Upper lobe of right lung (tissue), 1 donor: ENCODE data around the gene FADS2. TPM values are rescaled to one million over a fixed set of nuclear protein-coding genes. Genes with fewer than 3 reads are reported as not detected.

Source experiments
- ATAC-seq: fragments of 200-7000 bp; cut with Tn5 transposase; one replicate; pipeline ENCODE4 v1.9.1; 2020; ENCODE audit warnings: mild to moderate bottlenecking, moderate library complexity
- DNase-seq: peaks from one replicate; pipeline ENCODE4 v3.0.0-alpha.2; 2020
- H3K27ac ChIP-seq: fragments of 200-600 bp; one replicate; pipeline ENCODE4 v1.8.0; 2022
- H3K27me3 ChIP-seq: fragments of 200-600 bp; one replicate; pipeline ENCODE4 v1.8.0; 2022; ENCODE audit warnings: mild to moderate bottlenecking
- H3K36me3 ChIP-seq: fragments of 200-600 bp; one replicate; pipeline ENCODE4 v1.8.0; 2022
- H3K4me1 ChIP-seq: fragments of 200-600 bp; one replicate; pipeline ENCODE4 v1.8.0; 2022
- H3K4me3 ChIP-seq: fragments of 200-600 bp; one replicate; pipeline ENCODE4 v1.8.0; 2022; ENCODE audit warnings: mild to moderate bottlenecking
- H3K9me3 ChIP-seq: fragments of 200-600 bp; one replicate; pipeline ENCODE4 v1.8.0; 2022
- intact Hi-C: fragments of 100-400 bp; cut with DNase I; formaldehyde crosslinking; loops from one replicate; pipeline ENCODE4 v1.11.0; 2022
- total RNA-seq: library from RNA; stranded (reverse); fragmentation: NEBNext Ultra II Directional; extraction: Animal tissue kit (Norgen Biotek cat#: 25700); gene quantifications from one replicate; pipeline ENCODE4 v1.2.1, GENCODE V29; 2021
- TF ChIP-seq, protein P1 (sequence below): fragments of 200-600 bp; IDR thresholded peaks from one replicate; pipeline ENCODE4 v1.8.0; 2022; ENCODE audit warnings: antibody characterized with exemption
- donor health status: DM: no; HTN: yes; CAD: no; lungs with severe emphysema.

FADS2 gene
- total RNA-seq, 1 donor from 2014 or later, result 75.1 TPM

DNA sequence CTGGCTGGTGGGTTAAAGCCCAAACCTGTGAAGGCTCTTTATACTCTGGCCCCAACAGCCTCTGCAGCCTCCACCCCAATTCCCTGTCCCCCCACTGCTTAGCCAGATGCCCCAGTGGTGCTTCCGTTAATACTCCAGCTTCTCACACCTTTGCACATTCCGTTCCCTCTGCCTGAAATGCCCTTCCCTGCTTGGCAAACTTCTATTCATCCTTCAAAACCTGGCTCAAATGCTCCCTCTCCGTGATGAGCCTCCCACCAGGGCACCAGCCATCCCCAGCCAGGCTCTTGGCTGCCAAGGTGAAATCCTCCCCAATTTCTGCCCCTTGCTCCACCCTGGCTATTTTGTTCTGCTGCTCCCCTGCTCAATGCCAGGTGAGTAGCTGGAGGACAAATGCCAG lies 75.7 kb downstream of the FADS2 start:
- Histone ChIP-seq H3K9me3 (no peaks in the 10 kb centered on the region), H3K4me3 (no peak overlapping the region), H3K36me3 (no peaks in the 10 kb centered on the region), H3K4me1 (no peaks in the 10 kb centered on the region), H3K27me3 (no peaks in the 10 kb centered on the region), H3K27ac (no peak overlapping the region)
- intact Hi-C loops, result loop anchor here (5.0 kb wide), 1 partner anchor 43 kb away; no protein-coding TSS in a partner anchor
- TF ChIP-seq, protein P1, sequence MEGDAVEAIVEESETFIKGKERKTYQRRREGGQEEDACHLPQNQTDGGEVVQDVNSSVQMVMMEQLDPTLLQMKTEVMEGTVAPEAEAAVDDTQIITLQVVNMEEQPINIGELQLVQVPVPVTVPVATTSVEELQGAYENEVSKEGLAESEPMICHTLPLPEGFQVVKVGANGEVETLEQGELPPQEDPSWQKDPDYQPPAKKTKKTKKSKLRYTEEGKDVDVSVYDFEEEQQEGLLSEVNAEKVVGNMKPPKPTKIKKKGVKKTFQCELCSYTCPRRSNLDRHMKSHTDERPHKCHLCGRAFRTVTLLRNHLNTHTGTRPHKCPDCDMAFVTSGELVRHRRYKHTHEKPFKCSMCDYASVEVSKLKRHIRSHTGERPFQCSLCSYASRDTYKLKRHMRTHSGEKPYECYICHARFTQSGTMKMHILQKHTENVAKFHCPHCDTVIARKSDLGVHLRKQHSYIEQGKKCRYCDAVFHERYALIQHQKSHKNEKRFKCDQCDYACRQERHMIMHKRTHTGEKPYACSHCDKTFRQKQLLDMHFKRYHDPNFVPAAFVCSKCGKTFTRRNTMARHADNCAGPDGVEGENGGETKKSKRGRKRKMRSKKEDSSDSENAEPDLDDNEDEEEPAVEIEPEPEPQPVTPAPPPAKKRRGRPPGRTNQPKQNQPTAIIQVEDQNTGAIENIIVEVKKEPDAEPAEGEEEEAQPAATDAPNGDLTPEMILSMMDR, result no peak
- DNase-seq (no peak), ATAC-seq (no peak)

DNA sequence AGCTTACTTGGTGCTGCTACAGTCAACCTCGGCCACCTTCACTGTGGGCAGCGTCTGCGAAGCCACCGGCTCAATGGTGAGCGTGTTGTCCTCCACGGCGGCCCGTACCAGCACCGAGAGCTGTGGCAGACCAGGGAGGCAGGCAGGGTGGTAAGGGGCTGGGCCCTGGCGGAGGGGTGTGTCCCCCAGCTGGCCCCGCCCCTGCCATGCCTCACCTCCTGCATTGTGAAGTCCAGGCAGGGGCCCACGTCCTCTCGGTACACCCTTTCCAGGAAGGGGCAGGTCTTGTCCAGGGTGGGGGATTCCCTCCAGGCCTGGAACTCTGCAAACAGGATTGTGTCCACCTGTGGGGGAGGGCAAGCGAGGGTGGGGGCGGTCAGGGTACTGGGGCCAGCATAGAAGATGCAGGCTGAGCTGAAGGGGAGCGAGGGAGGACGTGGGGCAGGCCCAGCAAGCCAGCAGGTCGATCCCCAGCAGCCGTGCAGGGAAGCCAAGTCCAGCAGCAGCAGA lies 76.5 kb downstream of the FADS2 start:
- intact Hi-C loops, result loop anchor here (5.0 kb wide), 1 partner anchor 43 kb away; no protein-coding TSS in a partner anchor
- ATAC-seq, result peak; percentile 80
- TF ChIP-seq, protein P1, result no peak

DNA sequence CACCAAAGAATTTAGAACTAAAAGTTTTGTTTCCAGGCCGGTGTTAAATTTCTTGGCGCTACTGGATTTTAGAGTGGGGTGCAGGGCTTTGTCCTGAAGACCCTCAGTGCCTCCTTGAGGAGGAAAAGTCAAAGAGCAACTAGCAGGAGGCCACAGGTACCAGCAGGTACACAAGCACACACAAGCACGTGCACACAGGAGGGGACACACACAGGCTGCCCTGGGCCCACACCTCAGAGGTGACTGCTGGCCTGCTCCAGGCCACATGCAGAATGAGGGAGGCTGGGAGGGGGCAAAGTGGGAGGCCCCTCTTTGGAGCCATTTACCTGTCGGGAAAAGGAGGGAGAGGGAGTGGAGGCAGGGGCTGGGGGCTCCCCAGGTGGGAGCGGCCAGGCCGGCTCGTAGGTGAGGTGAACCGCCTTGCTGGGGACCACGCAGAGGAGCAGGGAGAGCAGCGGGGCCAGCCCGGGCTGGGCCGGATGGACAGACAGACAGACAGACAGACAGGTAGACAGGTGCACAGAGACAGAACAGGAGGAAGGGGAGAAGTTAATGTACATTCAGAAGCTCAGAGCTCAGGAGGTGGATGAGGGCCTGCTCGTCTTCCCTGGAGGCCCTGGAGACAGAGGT lies 77.1 kb downstream of the FADS2 start:
- ATAC-seq, result no peak

More for the DNA sequence above, 76.5 kb downstream of the FADS2 start:
- H3K4me1 ChIP-seq, result no peaks in the 10 kb centered on the region
- peak; percentile 76 for DNase-seq
- no peaks in the 10 kb centered on the region for H3K9me3 ChIP-seq
- H3K36me3 ChIP-seq, result no peaks in the 10 kb centered on the region
- H3K4me3 ChIP-seq, result no peak overlapping the region
- no peaks in the 10 kb centered on the region for H3K27me3 ChIP-seq
- no peak overlapping the region for H3K27ac ChIP-seq

DNA sequence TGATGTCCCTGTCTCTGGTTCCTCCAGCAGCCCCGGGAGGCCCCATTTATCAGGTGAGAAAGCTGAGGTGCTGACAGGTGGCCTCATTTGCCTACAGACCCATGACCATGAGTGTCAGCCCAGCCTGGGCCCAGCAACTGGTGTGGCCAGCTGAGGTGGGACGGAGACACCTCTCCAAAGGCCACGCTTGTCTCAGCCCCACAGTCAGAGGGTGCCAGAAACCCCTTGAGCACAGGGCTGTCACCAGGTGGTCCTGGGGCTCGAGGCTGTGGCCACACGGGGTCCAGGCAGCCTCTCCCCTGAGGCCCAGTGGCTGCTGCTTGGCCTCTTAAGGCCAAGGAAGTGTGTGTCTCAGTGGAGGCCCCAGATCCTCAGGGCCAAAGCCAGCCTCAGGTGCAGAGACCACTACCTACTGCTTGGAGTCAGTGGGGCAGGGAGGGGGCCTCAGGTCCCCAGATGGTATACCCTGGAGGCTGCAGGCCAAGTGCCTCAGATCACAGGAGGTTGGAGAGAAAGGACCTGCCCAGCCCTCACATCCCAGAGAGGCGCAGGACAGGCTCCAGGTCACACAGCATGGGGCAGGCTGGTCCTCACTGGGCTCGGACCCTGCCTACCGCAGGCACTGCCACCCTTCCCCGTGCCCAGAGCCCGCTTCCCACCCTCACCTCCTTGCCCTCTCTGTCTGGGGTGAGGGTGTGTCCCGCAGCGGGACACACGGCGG lies 77.9 kb downstream of the FADS2 start:
- TF ChIP-seq, protein P1, result no peak
- H3K4me1 ChIP-seq, result no peaks in the 10 kb centered on the region
- no peaks in the 10 kb centered on the region for H3K27me3 ChIP-seq
- H3K36me3 ChIP-seq, result no peaks in the 10 kb centered on the region
- intact Hi-C loops, result no loop called here
- DNase-seq (no peak), ATAC-seq (no peak)
- H3K9me3 ChIP-seq, result no peaks in the 10 kb centered on the region
- H3K27ac ChIP-seq, result no peak overlapping the region
- no peak overlapping the region for H3K4me3 ChIP-seq

More for the DNA sequence above, 77.1 kb downstream of the FADS2 start:
- Histone ChIP-seq H3K27ac (no peak overlapping the region), H3K9me3 (no peaks in the 10 kb centered on the region), H3K27me3 (no peaks in the 10 kb centered on the region), H3K4me3 (no peak overlapping the region), H3K36me3 (no peaks in the 10 kb centered on the region), H3K4me1 (no peaks in the 10 kb centered on the region)
- TF ChIP-seq, protein P1, result no peak
- no peak for DNase-seq
- intact Hi-C loops, result no loop called here

DNA sequence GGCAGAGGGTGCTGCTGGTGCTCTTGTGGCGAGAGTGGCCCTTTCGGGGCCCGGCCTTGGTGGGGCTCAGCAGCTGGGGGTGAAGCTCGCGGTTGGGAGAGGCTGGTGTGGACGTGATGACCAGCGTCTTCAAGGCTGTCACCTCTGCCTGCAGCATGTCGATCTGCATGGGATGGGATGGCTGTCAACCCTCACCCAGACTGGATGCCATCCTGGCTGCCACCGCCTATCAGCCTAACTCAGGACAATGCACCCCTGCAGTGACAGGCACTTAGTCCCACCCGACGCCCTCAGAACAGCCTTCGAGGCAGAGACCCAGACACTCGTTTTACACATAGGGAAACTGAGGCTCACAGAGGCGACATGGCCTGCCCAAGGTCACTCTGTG lies 78.4 kb downstream of the FADS2 start:
- H3K27me3 ChIP-seq, result no peaks in the 10 kb centered on the region
- DNase-seq (no peak), ATAC-seq (no peak)
- intact Hi-C loops, result no loop called here
- H3K9me3 ChIP-seq, result no peaks in the 10 kb centered on the region
- H3K36me3 ChIP-seq, result no peaks in the 10 kb centered on the region
- H3K4me1 ChIP-seq, result no peaks in the 10 kb centered on the region
- no peak overlapping the region for H3K4me3 ChIP-seq
- H3K27ac ChIP-seq, result no peak overlapping the region
- TF ChIP-seq, protein P1, result no peak
